GM13976 (cell line): ENCODE measurements around the gene DDX17.

ENCODE experiments used
- DNase-seq: peaks from one replicate; pipeline ENCODE4 v3.0.0; 2012; ENCODE audit warnings: low spot score
- in situ Hi-C: fragments of 300-500 bp; cut with MboI; formaldehyde crosslinking; loops from one replicate; pipeline ENCODE4 v1.12.0; 2022; ENCODE audit warnings: low sequenced_read_pairs, mixed read lengths, inconsistent platforms; ENCODE audit not compliant: unreplicated experiment
- TF ChIP-seq, protein P1 (sequence below): IDR thresholded peaks from 2 replicates; pipeline ENCODE4 v1.5.1; 2012; ENCODE audit warnings: borderline replicate concordance, mild to moderate bottlenecking; ENCODE audit not compliant: insufficient read depth; ENCODE audit errors: extremely low read depth, missing control alignments, control extremely low read depth

The DDX17 gene

DNA sequence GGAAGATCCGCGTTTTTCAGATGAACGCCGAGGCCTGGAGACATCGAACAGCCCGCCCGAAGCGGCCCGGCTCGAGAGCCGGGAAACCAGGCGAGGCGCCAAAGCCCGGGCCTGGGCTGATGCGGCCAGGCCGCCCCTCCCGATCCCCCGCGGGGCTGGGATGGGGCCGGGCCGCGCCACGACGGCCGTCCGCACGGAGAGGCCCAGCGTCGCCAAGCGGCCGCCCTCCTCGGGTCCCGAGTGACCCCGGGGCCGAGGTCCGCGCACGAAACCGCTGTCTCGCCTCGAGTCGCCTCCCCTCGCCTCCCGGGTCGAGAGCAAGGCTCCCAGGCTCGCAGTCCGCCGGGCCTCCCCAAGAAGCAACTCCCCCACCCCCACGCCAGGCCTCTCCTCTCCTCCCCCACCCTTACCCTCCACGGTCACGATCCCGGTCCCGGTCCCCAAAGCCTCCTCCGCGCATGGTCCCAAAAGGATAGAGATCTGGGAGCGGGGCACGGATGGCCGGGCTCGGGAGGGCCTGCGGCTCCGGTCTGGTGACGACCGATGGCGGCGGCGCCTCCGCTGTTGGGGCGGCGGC is 482 bp downstream of the DDX17 start:
- peak; percentile 72 for DNase-seq
- TF ChIP-seq, protein P1, sequence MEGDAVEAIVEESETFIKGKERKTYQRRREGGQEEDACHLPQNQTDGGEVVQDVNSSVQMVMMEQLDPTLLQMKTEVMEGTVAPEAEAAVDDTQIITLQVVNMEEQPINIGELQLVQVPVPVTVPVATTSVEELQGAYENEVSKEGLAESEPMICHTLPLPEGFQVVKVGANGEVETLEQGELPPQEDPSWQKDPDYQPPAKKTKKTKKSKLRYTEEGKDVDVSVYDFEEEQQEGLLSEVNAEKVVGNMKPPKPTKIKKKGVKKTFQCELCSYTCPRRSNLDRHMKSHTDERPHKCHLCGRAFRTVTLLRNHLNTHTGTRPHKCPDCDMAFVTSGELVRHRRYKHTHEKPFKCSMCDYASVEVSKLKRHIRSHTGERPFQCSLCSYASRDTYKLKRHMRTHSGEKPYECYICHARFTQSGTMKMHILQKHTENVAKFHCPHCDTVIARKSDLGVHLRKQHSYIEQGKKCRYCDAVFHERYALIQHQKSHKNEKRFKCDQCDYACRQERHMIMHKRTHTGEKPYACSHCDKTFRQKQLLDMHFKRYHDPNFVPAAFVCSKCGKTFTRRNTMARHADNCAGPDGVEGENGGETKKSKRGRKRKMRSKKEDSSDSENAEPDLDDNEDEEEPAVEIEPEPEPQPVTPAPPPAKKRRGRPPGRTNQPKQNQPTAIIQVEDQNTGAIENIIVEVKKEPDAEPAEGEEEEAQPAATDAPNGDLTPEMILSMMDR, result no peak
- in situ Hi-C loops, result no loop called here

DNA sequence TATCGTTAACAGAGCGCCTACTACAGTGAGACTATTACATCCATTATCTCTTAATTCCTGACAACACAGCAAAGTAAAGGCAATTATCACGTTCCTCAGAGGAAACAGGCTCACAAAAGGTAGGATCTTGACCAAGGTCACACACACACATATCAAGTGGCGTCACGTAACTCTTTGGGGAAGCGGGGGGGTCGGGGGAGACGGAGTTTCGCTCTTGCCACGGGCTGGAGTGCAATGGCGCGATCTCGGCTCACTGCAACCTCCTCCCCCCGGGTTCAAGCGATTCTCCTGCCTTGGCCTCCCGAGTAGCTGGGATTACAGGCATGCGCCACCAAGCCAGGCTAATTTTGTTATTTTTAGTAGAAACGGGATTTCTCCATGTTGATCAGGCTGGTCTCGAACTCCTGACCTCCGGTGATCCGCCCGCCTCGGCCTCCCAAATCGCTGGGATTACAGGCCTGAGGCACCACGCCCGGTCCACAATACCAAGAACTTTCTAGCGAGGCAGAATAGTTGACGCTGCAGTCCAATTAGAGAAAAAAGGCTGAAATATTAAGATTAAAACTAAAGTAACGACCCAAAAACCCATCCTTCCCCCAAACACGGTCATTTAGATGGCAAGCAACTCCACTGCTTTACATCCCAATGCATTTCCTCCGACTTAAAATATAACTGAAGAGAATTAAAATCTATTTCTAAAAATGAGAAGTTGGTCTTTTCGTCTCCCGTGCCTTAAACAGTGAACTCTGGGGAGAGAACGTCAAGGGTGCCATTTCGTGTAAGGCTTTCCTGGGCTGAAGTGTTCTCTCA is 1.2 kb downstream of the DDX17 start:
- TF ChIP-seq, protein P1, result no peak
- peak; percentile 49 for DNase-seq
- in situ Hi-C loops, result no loop called here

DNA sequence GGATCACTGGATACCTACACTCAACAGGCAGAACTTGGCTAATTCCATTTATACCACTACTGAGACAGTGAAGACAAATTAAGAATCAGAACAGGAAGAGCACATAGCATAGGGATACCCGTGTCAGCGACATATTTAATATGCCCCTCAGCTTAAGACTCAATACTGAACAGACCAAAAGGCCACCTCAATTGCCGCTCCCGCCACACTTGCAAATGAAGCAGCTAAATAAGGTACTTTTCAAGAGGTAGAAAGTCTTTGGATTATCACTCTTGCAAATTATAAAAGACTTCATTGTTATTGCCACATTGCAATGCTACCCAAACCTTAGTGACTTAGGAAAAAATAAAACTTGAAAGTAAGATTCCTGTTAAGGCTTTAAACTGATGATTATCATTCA is 3.1 kb downstream of the DDX17 start:
- TF ChIP-seq, protein P1, result no peak
- in situ Hi-C loops, result no loop called here
- no peak for DNase-seq

DNA sequence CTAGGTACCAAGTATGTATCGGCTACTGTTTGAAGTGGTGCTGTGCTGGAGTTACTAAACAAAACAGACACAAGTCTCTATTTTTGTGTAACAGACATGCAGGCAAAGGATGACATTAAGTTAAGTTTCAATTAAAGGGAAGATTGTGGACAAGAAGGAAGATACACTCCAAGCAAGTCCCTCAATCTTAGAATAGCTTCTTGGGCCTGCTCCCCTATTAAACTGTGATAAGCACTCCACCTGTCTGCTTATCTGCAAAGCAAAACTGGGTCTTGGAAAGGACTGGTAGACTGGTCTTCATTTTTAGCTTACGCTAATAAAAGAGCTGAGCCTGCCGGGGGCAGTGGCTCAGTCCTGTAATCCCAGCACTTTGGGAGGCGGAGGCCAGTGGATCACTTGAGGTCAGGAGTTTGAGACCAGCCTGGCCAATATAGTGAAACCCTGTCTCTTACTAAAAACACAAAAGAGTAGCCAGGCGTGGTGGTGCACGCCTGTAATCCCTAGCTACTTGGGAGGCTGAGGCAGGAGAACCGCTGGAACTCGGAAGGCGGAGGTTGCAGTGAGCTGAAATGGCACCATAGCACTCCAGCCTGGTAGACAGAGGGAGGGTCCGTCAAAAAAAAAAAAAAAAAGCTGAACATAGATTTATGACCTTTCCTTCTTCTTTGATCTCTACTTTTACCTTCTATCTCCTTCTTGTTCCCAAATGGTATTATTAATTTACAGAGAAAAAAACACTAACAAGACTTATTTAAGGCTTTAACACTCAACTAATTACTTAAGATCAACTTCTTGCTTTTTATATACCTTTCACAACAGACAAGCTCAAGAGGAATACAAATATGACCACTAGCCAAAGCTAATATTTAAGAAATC is 4.1 kb downstream of the DDX17 start:
- DNase-seq, result no peak
- in situ Hi-C loops, result no loop called here
- TF ChIP-seq, protein P1, result no peak

DNA sequence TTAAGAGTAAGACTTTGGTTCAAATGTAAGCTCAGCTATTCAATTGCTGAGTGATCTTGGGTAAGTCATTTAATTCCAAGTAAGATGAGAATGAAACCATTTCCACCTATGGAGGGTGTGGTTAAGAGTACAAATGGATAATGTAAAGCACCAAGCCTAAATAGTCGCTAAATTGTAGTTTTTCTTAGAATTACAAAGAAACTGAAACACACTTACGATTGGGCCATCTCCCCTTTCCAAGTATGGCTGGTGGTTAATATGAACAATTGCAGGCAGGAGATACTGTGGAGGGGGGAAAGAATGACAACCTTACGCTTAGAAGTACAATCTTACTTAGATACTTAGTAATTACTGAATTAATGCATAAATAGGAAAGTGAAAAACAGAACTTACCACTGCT is 8.2 kb downstream of the DDX17 start:
- in situ Hi-C loops, result no loop called here
- no peak for DNase-seq
- TF ChIP-seq, protein P1, result no peak

DNA sequence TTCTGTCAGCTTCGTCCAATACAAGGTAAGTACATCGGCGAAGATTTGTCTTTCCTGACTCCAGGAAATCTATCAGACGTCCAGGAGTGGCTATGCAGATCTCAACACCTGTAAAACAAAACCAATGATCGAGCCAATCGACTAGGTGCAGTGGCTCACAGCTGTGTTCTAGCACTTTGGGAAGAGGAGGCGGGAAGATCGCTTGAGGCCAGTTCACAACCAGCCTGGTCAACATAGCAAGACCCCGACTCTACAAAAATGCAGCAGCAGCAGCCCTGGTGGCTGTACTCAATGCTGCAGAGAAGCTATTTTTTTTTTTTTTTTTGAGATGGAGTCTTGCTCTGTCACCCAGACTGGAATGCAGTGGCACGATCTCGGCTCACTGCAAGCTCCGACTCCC is 11.2 kb downstream of the DDX17 start:
- no peak for DNase-seq

More for the DNA sequence above, 11.2 kb downstream of the DDX17 start:
- TF ChIP-seq, protein P1, result no peak
- in situ Hi-C loops, result no loop called here
